ENCODE measurements around the gene IL4I1. TPM values are rescaled to one million over a fixed set of nuclear protein-coding genes. Genes with fewer than 3 reads are reported as not detected.

The IL4I1 gene
- total and polyA plus RNA-seq, 2 of the 8 experiments (the other 6 are each of a cell fraction or from before 2014, with no cell fraction given): 0.41 to 0.76 TPM

GRCh38 chr19:49924004-49924880 is 27.6 kb upstream of the IL4I1 start (continued):
- TF ChIP-seq ZNF274 (IDR thresholded peaks at IDR 0.05; ENCODE audit: borderline replicate concordance, extremely low read depth, low read length): no peak
- no peak for TF ChIP-seq MAFK (IDR thresholded peaks at IDR 0.05; ENCODE audit: low read depth, low read length)
- no peak for TF ChIP-seq TCF12 (IDR thresholded peaks at IDR 0.05; ENCODE audit: low read depth, low read length)
- TF ChIP-seq SIX5 (IDR thresholded peaks at IDR 0.05; ENCODE audit: low read depth, low read length): no peak
- TF ChIP-seq ASH2L (IDR thresholded peaks at IDR 0.05; ENCODE audit: low read length): no peak
- no peak for TF ChIP-seq KDM4A (IDR thresholded peaks at IDR 0.05; ENCODE audit: low read depth, low read length, severe bottlenecking)

Measured in H1 (cell line).